WERI-Rb-1 (cell line): ENCODE measurements around the gene EYS.

ENCODE experiments used
- DNase-seq: peaks from one replicate; pipeline ENCODE4 v3.0.0-alpha.2; 2020
- H3K27ac ChIP-seq: fragments of 250-450 bp; sonication (Bioruptor Pico); 2 replicates; pipeline ENCODE4 v1.5.1; 2020; ENCODE audit warnings: mild to moderate bottlenecking, moderate library complexity
- H3K27me3 ChIP-seq: fragments of 250-450 bp; sonication (Bioruptor Pico); 2 replicates; pipeline ENCODE4 v1.5.1; 2021; ENCODE audit warnings: mild to moderate bottlenecking, low read depth, moderate library complexity; ENCODE audit not compliant: insufficient read depth, severe bottlenecking
- H3K36me3 ChIP-seq: fragments of 250-450 bp; sonication (Bioruptor Pico); 2 replicates; pipeline ENCODE4 v1.5.1; 2020; ENCODE audit warnings: mild to moderate bottlenecking, moderate library complexity
- H3K4me3 ChIP-seq: 2 replicates; pipeline ENCODE4 v1.5.1; 2011; ENCODE audit warnings: low read depth, mild to moderate bottlenecking, control low read depth, low read length
- H3K9me3 ChIP-seq: fragments of 250-450 bp; sonication (Bioruptor Pico); 2 replicates; pipeline ENCODE4 v1.5.1; 2021; ENCODE audit warnings: mild to moderate bottlenecking, moderate library complexity; ENCODE audit not compliant: severe bottlenecking
- TF ChIP-seq, protein P1 (sequence below): IDR thresholded peaks from 2 replicates; pipeline ENCODE4 v1.5.1; 2011; ENCODE audit warnings: low read depth, mild to moderate bottlenecking, control low read depth, inconsistent platforms, low read length

EYS gene

DNA sequence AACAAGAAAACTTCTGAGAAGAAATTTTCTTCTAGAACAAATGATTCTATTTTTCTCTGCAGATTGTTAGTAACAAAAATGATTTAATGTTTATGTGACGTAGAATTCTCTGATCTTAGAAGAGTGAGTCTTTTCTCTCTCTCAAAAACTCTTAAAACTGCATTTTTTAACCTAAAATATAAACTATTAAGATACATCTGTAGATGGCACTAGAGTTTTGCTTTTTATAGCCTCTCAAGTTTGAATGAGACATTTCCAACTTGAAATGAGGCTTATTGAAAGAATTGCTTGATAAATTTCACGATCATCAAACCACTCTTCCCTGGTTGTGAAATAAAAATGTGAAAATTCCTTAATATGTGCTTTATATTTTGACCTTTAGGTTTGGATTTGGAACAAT is 2017.6 kb downstream of the EYS start:
- no peak overlapping the region for H3K4me3 ChIP-seq
- no peak overlapping the region for H3K27ac ChIP-seq
- H3K27me3 ChIP-seq, result no peaks in the 10 kb centered on the region
- DNase-seq, result no peak
- TF ChIP-seq, protein P1, sequence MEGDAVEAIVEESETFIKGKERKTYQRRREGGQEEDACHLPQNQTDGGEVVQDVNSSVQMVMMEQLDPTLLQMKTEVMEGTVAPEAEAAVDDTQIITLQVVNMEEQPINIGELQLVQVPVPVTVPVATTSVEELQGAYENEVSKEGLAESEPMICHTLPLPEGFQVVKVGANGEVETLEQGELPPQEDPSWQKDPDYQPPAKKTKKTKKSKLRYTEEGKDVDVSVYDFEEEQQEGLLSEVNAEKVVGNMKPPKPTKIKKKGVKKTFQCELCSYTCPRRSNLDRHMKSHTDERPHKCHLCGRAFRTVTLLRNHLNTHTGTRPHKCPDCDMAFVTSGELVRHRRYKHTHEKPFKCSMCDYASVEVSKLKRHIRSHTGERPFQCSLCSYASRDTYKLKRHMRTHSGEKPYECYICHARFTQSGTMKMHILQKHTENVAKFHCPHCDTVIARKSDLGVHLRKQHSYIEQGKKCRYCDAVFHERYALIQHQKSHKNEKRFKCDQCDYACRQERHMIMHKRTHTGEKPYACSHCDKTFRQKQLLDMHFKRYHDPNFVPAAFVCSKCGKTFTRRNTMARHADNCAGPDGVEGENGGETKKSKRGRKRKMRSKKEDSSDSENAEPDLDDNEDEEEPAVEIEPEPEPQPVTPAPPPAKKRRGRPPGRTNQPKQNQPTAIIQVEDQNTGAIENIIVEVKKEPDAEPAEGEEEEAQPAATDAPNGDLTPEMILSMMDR, result no peak
- H3K36me3 ChIP-seq, result peaks cover 13% of the 10 kb centered on the region
- no peaks in the 10 kb centered on the region for H3K9me3 ChIP-seq

DNA sequence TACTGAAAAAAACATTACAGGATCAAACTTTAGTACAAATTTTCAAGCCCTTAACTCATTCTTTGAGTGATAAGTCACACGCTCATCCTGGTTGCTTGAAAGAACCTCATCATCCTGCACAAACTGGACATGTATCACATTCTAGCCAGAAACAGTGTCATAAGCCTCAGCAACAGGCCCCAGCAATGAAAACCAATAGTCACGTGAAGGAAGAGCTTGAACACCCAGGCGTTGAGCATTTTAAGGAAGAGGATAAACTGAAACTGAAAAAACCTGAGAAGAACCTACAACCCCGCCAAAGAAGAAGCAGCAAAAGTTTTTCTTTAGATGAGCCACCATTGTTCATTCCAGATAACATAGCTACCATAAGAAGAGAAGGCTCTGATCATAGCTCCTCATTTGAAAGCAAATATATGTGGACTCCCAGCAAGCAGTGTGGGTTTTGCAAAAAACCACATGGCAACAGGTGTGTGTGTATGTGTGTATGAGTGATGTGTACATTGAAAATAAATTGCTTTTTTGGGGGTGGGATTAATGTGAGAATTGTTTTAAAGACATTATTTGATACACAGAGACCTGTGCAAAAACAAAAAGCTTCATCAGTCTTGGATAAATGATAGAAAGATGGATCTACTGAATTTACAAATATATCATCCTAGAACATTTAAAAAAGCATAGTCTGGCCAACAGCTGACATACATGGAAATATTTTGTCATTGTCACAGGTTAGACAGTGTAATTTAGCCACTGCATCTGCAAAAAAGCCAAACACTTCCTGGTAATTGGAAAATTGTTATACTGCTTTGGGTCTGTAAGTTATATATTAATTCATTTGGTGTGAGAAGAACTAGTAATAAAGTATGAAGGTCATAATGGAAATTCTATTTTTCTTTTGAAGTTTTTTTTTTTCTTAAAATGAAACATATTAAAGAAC is 2021.3 kb downstream of the EYS start:
- Histone ChIP-seq H3K36me3 (peaks cover 24% of the 10 kb centered on the region), H3K9me3 (no peaks in the 10 kb centered on the region), H3K4me3 (no peak overlapping the region), H3K27me3 (no peaks in the 10 kb centered on the region), H3K27ac (no peak overlapping the region)
- TF ChIP-seq, protein P1, result no peak
- no peak for DNase-seq

DNA sequence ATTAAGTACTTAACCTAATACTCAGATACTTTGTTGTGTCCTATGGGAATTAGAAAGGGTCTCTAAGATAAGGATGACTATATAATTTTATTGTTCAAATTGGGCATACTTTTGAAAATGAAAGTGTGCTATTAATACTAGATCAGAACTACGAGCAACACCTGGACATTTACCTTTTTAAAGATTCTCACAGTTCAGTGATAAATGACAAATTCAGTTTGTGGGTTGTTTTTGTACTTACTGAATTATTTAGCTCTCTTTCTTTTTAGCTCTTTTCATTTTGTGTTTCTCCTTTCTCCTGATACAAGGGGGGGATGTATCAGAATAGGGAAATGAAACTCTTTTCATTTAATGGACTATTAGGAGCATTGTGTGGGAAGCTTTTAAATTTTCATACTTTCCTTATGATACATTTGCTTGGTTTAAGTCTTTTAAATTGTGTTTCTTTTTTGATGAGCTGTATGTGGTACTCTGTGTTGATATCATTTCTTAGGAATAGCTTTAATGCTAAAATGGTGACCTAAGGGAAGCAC is 2023.9 kb downstream of the EYS start:
- H3K9me3 ChIP-seq, result no peaks in the 10 kb centered on the region
- H3K27ac ChIP-seq, result no peak overlapping the region
- no peaks in the 10 kb centered on the region for H3K27me3 ChIP-seq
- no peak overlapping the region for H3K4me3 ChIP-seq
- TF ChIP-seq, protein P1, result no peak
- H3K36me3 ChIP-seq, result peaks cover 35% of the 10 kb centered on the region
- no peak for DNase-seq

DNA sequence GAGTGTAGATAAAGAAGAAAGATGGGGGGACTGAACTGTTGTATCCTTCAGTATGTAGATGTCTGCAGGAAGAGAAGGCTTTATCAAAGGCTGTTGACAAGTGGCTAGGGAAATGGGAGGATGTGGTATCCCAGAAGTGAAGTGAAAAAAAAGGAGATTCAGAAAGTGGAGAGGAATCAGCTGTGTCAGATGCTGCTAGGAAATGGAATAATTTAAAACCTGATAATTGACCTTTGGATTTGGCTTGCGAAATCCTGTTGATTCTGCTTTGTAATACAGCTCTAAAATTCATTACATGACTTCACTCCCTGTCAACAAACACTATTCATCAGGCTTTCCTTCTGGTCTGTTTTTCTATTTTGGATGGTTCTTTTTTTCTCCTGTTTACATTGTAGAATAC is 2029.7 kb downstream of the EYS start:
- Histone ChIP-seq H3K27me3 (no peaks in the 10 kb centered on the region), H3K27ac (no peak overlapping the region), H3K36me3 (peaks cover 13% of the 10 kb centered on the region), H3K4me3 (no peak overlapping the region), H3K9me3 (no peaks in the 10 kb centered on the region)
- DNase-seq, result no peak
- TF ChIP-seq, protein P1, result no peak

DNA sequence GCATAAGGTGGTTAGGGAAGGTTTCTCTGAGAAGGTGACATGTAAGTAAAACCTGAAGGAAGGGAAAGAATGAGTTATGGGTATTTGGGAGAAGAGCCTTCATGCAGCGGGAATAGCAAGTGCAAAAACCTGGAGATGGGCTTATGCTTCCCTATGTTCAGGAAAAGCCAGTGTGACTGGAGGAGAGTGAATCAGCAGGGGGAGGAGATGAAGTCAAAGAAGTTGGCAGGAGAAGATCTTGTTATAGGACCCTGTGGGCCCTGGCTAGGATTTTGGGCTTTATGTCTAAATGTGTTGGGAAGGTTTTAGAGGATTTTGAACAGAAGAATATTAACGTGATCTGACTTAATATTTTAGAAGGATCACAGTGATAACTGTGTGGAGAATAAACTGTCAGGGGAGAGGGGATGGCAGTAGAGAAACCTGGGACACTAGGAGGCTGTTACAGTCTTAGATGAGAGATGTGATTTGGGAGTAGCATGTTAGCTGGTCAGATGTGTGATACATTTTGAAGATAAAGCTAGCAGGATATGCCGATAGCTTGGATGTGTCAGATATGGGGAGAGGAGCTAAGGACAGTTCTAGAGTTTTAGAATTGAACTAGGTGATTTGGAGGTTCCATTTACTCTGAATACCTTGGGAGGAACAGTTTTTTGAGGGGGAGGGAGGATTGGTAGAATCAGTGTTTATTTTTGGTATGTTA is 2030.5 kb downstream of the EYS start:
- Histone ChIP-seq H3K36me3 (peaks cover 13% of the 10 kb centered on the region), H3K27ac (no peak overlapping the region), H3K27me3 (no peaks in the 10 kb centered on the region), H3K9me3 (no peaks in the 10 kb centered on the region), H3K4me3 (no peak overlapping the region)
- TF ChIP-seq, protein P1, result no peak
- no peak for DNase-seq
